Cardiac muscle cell (in vitro differentiated cells and primary cell): ENCODE data around the gene IRF9. TPM values are rescaled to one million over a fixed set of nuclear protein-coding genes. Genes with fewer than 3 reads are reported as not detected.

Source experiments
- DNase-seq, 2 donors: peaks; one replicate each; pipeline versions ENCODE4 v3.0.0 to v3.0.0-alpha.2; 2010 to 2017; ENCODE audit warnings: low read depth in 1 of 2, low spot score in 1 of 2
- H3K27ac ChIP-seq: fragments of 200-600 bp; sonication (generic); 2 replicates; pipeline ENCODE4 v1.5.1; 2016
- H3K27me3 ChIP-seq: fragments of 200-600 bp; sonication (generic); 2 replicates; pipeline ENCODE4 v1.6.0; 2016; ENCODE audit warnings: control low read depth
- H3K36me3 ChIP-seq: fragments of 200-600 bp; sonication (generic); 2 replicates; pipeline ENCODE4 v1.5.1; 2016; ENCODE audit warnings: control low read depth
- H3K4me1 ChIP-seq: fragments of 200-600 bp; sonication (generic); 2 replicates; pipeline ENCODE4 v1.8.1; 2017; ENCODE audit warnings: low read depth, mild to moderate bottlenecking, mixed run types
- H3K4me3 ChIP-seq: fragments of 200-600 bp; sonication (generic); 2 replicates; pipeline ENCODE4 v1.5.1; 2016; ENCODE audit warnings: mild to moderate bottlenecking
- H3K9me3 ChIP-seq: fragments of 200-600 bp; sonication (generic); 2 replicates; pipeline ENCODE4 v1.5.1; 2017; ENCODE audit warnings: low read depth, mild to moderate bottlenecking, control low read depth
- CTCF ChIP-seq: IDR thresholded peaks from 2 replicates; pipeline ENCODE4 v1.5.1; 2012; ENCODE audit warnings: low read depth, mild to moderate bottlenecking, low read length
- polyA plus RNA-seq: library from polyadenylated mRNA; unstranded; fragments of >200 nt; fragmentation: Nextera tagmentation; extraction: Ambion mirVana; gene quantifications from 2 replicates; pipeline ENCODE4 v1.2.1, GENCODE V29; 2016
- total RNA-seq: library from RNA; depleted of rRNA; stranded (reverse); fragments of >200 nt; gene quantifications from 2 replicates; pipeline ENCODE4 v1.2.3, GENCODE V29; 2016

The IRF9 gene
- total and polyA plus RNA-seq, 2 experiments from 2014 or later = 29.1 to 35.4 TPM

GRCh38 chr14:24146978-24147760 lies 13.9 kb upstream of the IRF9 start, which contains the start of gene RNF31:
Gene RNF31 (plus strand): TSS chr14:24147498. CDS start chr14:24147699, 201 bp downstream.
- TF ChIP-seq CTCF = no peak
- H3K9me3 ChIP-seq = no peaks in the 10 kb centered on the region
- H3K4me3 ChIP-seq = peak within 1 kb of the TSS; percentile 53
- H3K27me3 ChIP-seq = no peaks in the 10 kb centered on the region
- peak within 1 kb of the TSS; percentile 69 for H3K27ac ChIP-seq
- peaks cover 10% of the 10 kb centered on the region for H3K4me1 ChIP-seq
- H3K36me3 ChIP-seq = peaks cover 23% of the 10 kb centered on the region
- DNase-seq = peak; percentile 99

GRCh38 chr14:24147761-24148428 lies 13.2 kb upstream of the IRF9 start:
- DNase-seq = no peak
- no peak for TF ChIP-seq CTCF

GRCh38 chr14:24149302-24149969 lies 11.6 kb upstream of the IRF9 start:
- no peak for DNase-seq
- Histone ChIP-seq H3K27me3 (no peaks in the 10 kb centered on the region), H3K27ac (no peak overlapping the region), H3K36me3 (peaks cover 29% of the 10 kb centered on the region), H3K9me3 (no peaks in the 10 kb centered on the region), H3K4me1 (peaks cover 10% of the 10 kb centered on the region), H3K4me3 (no peak overlapping the region)
- TF ChIP-seq CTCF = no peak

More at GRCh38 chr14:24147761-24148428, 13.2 kb upstream of the IRF9 start:
- H3K4me1 ChIP-seq = peaks cover 10% of the 10 kb centered on the region
- H3K27me3 ChIP-seq = no peaks in the 10 kb centered on the region
- H3K27ac ChIP-seq = peak overlapping the region; percentile 35
- peaks cover 29% of the 10 kb centered on the region for H3K36me3 ChIP-seq
- peak overlapping the region; percentile 53 for H3K4me3 ChIP-seq
- H3K9me3 ChIP-seq = no peaks in the 10 kb centered on the region

- H3K27ac ChIP-seq = no peak overlapping the region
- no peak overlapping the region for H3K4me3 ChIP-seq
- no peaks in the 10 kb centered on the region for H3K9me3 ChIP-seq
- H3K4me1 ChIP-seq = peaks cover 10% of the 10 kb centered on the region
- no peaks in the 10 kb centered on the region for H3K27me3 ChIP-seq
- no peak for DNase-seq
- H3K36me3 ChIP-seq = peaks cover 32% of the 10 kb centered on the region
- TF ChIP-seq CTCF = no peak
Measured at GRCh38 chr14:24150061-24150460, 11.0 kb upstream of the IRF9 start.

GRCh38 chr14:24150567-24150966 lies 10.5 kb upstream of the IRF9 start:
- no peak for DNase-seq
- Histone ChIP-seq H3K27ac (no peak overlapping the region), H3K27me3 (no peaks in the 10 kb centered on the region), H3K4me1 (peaks cover 8% of the 10 kb centered on the region), H3K9me3 (no peaks in the 10 kb centered on the region), H3K36me3 (peaks cover 37% of the 10 kb centered on the region), H3K4me3 (no peak overlapping the region)
- TF ChIP-seq CTCF = no peak
